SK-N-SH (cell line): Measurements from ENCODE around the gene TSPYL4. TPM values are rescaled to one million over a fixed set of nuclear protein-coding genes. Genes with fewer than 3 reads are reported as not detected.

ENCODE experiments used
- CTCF ChIA-PET: fragments of 300-600, 350-600 bp; formaldehyde crosslinking; extraction: SDS; loops from one replicate; lab custom pipeline; 2021; lab: Yijun Ruan, JAX
- POLR2A ChIA-PET: fragments of 350-600 bp; sonication (Branson Sonifier 250); formaldehyde crosslinking; extraction: SDS; loops from one replicate; lab custom pipeline; 2020; ENCODE audit warnings: antibody characterized with exemption, inconsistent platforms; lab: Yijun Ruan, JAX
- DNase-seq: peaks from one replicate; pipeline ENCODE4 v3.0.0; 2012
- H2AFZ ChIP-seq: fragments of 200-600 bp; sonication (generic); 2 replicates; pipeline ENCODE4 v1.8.1; 2016; ENCODE audit warnings: antibody characterized with exemption, mild to moderate bottlenecking, low read depth
- H3F3A ChIP-seq: fragments of 200-600 bp; sonication (generic); replicated peaks from 2 replicates; pipeline ENCODE3; 2016; ENCODE audit warnings: antibody characterized with exemption, mild to moderate bottlenecking; ENCODE audit not compliant: insufficient read depth
- H3K27ac ChIP-seq, 2 experiments: fragments of 200-500 bp in 1 of 2; fragments of 200-600 bp in 1 of 2; sonication (Bioruptor generic) in 1 of 2; sonication (generic), shearing (Covaris generic) in 1 of 2; 2 replicates each; pipeline versions ENCODE4 v1.5.1 to v1.6.1; 2014 to 2016; ENCODE audit warnings: low read depth in 2 of 2, inconsistent platforms in 1 of 2, low read length in 1 of 2, mild to moderate bottlenecking in 1 of 2, mixed read lengths in 1 of 2
- H3K27me3 ChIP-seq: fragments of 200-600 bp; sonication (generic), shearing (Covaris generic); 2 replicates; pipeline ENCODE4 v1.6.1; 2016; ENCODE audit warnings: mixed run types; ENCODE audit not compliant: insufficient read depth
- H3K36me3 ChIP-seq, 2 experiments: fragments of 200-500 bp in 1 of 2; fragments of 200-600 bp in 1 of 2; sonication (Bioruptor generic) in 1 of 2; sonication (generic) in 1 of 2; replicated peaks in 1 of 2; 2 replicates each; pipeline versions ENCODE3 to v1.5.1; 2014 to 2016; ENCODE audit warnings: low read length in 1 of 2, mild to moderate bottlenecking in 1 of 2; ENCODE audit not compliant: insufficient read depth in 2 of 2, control insufficient read depth in 1 of 2
- H3K4me1 ChIP-seq, 2 experiments: fragments of 200-500 bp in 1 of 2; fragments of 200-600 bp in 1 of 2; sonication (Bioruptor generic) in 1 of 2; sonication (generic), shearing (Covaris generic) in 1 of 2; 2 replicates each; pipeline versions ENCODE4 v1.5.1 to v1.6.1; 2014 to 2016; ENCODE audit warnings: low read depth in 1 of 2, low read length in 1 of 2, mixed run types in 1 of 2; ENCODE audit not compliant: insufficient read depth in 2 of 2, control insufficient read depth in 1 of 2
- H3K4me2 ChIP-seq: fragments of 200-600 bp; sonication (generic), shearing (Covaris generic); 2 replicates; pipeline ENCODE4 v1.6.1; 2017; ENCODE audit warnings: mixed run types
- H3K4me3 ChIP-seq, 2 experiments: fragments of 200-500 bp in 1 of 2; fragments of 200-600 bp in 1 of 2; sonication (Bioruptor generic) in 1 of 2; sonication (generic), shearing (Covaris generic) in 1 of 2; 2 replicates each; pipeline versions ENCODE4 v1.5.1 to v1.8.1; 2014 to 2016; ENCODE audit warnings: low read depth in 2 of 2, inconsistent platforms in 1 of 2, low read length in 1 of 2, mild to moderate bottlenecking in 1 of 2, mixed read lengths in 1 of 2, moderate library complexity in 1 of 2
- H3K79me2 ChIP-seq: fragments of 200-600 bp; sonication (generic); 2 replicates; pipeline ENCODE4 v1.8.1; 2017; ENCODE audit warnings: mild to moderate bottlenecking; ENCODE audit not compliant: insufficient read depth
- H3K9ac ChIP-seq: fragments of 200-600 bp; sonication (generic); 2 replicates; pipeline ENCODE4 v1.6.1; 2017; ENCODE audit warnings: mixed run types
- H3K9me2 ChIP-seq: fragments of 200-600 bp; sonication (generic); 2 replicates; pipeline ENCODE4 v1.6.1; 2017; ENCODE audit warnings: mixed run types
- H3K9me3 ChIP-seq: fragments of 200-600 bp; sonication (generic); 2 replicates; pipeline ENCODE4 v1.6.1; 2017; ENCODE audit warnings: mixed run types, mild to moderate bottlenecking, moderate library complexity
- H4K20me1 ChIP-seq: fragments of 200-600 bp; sonication (generic); 2 replicates; pipeline ENCODE4 v1.6.1; 2017; ENCODE audit warnings: mild to moderate bottlenecking, mixed run types; ENCODE audit not compliant: insufficient read depth
- CHD2 ChIP-seq: fragments of 150-350 bp; IDR thresholded peaks from 2 replicates; pipeline ENCODE4 v1.6.1; 2018; ENCODE audit warnings: low read length; ENCODE audit not compliant: partially characterized antibody
- EP300 ChIP-seq, 2 experiments: IDR thresholded peaks; 2 replicates each; pipeline versions ENCODE4 v1.4.0 to v1.6.1; 2012; ENCODE audit warnings: borderline replicate concordance in 1 of 2, low read depth in 1 of 2, low read length in 1 of 2
- FOSL2 ChIP-seq: IDR thresholded peaks from 2 replicates; pipeline ENCODE4 v1.4.0; 2012; ENCODE audit warnings: low read depth, mild to moderate bottlenecking, moderate library complexity, borderline replicate concordance
- FOXM1 ChIP-seq: IDR thresholded peaks from 2 replicates; pipeline ENCODE4 v1.4.0; 2012; ENCODE audit warnings: low read depth, mild to moderate bottlenecking
- GATA2 ChIP-seq: sonication (generic); formaldehyde crosslinking; IDR thresholded peaks from 2 replicates; pipeline ENCODE4 v1.5.0; 2020; ENCODE audit warnings: mild to moderate bottlenecking, missing genetic modification reagents
- MEF2A ChIP-seq: IDR thresholded peaks from 2 replicates; pipeline ENCODE4 v1.4.0; 2012; ENCODE audit warnings: low read depth, borderline replicate concordance
- MXI1 ChIP-seq: IDR thresholded peaks from 2 replicates; pipeline ENCODE4 v1.6.1; 2012; ENCODE audit warnings: mild to moderate bottlenecking, low read depth, low read length, improper control_type of control experiment
- NFIC ChIP-seq: IDR thresholded peaks from 2 replicates; pipeline ENCODE4 v1.4.0; 2012; ENCODE audit warnings: borderline replicate concordance
- POLR2AphosphoS5 ChIP-seq: IDR thresholded peaks from 2 replicates; pipeline ENCODE4 v1.6.1; 2012; ENCODE audit warnings: low read depth, low read length
- RCOR1 ChIP-seq: fragments of 150-350 bp; IDR thresholded peaks from 2 replicates; pipeline ENCODE4 v1.6.1; 2017; ENCODE audit warnings: antibody characterized with exemption, low read length
- RFX5 ChIP-seq: IDR thresholded peaks from 2 replicates; pipeline ENCODE4 v1.6.1; 2012; ENCODE audit warnings: mild to moderate bottlenecking, improper control_type of control experiment, low read length
- RXRA ChIP-seq: IDR thresholded peaks from 2 replicates; pipeline ENCODE4 v1.4.0; 2012; ENCODE audit warnings: low read depth, mild to moderate bottlenecking, borderline replicate concordance
- SIN3A ChIP-seq: IDR thresholded peaks from 2 replicates; pipeline ENCODE4 v1.6.1; 2012; ENCODE audit warnings: low read depth, mild to moderate bottlenecking, low read length, moderate library complexity, borderline replicate concordance
- WGBS: methylation state at CpG from one replicate; pipeline ENCODE4 v1.1.6; 2017; ENCODE audit warnings: low lambda C conversion rate; 5-methylcytosine and 5-hydroxymethylcytosine counted together
- polyA plus RNA-seq, 3 experiments: library from polyadenylated mRNA; depleted of rRNA; stranded (reverse); fragments of >200 nt; gene quantifications; 2 replicates each; pipeline ENCODE4 v1.2.3, GENCODE V29; 2012
- TF ChIP-seq, protein P1 (sequence below): IDR thresholded peaks from 2 replicates; pipeline ENCODE4 v1.4.0; 2012; ENCODE audit warnings: low read depth, borderline replicate concordance
- TF ChIP-seq, protein P2 (sequence below): fragments of 150-350 bp; IDR thresholded peaks from 2 replicates; pipeline ENCODE4 v1.6.1; 2016; ENCODE audit warnings: mild to moderate bottlenecking, low read depth, low read length
- TF ChIP-seq, protein P3 (sequence below): IDR thresholded peaks from 2 replicates; pipeline ENCODE4 v1.4.0; 2012; ENCODE audit warnings: low read depth, borderline replicate concordance
- TF ChIP-seq, protein P4 (sequence below): IDR thresholded peaks from 2 replicates; pipeline ENCODE4; 2012

TSPYL4 gene
- polyA plus RNA-seq, 1 of the 3 experiments (the other 2 are of a cell fraction), result 29.1 TPM

DNA sequence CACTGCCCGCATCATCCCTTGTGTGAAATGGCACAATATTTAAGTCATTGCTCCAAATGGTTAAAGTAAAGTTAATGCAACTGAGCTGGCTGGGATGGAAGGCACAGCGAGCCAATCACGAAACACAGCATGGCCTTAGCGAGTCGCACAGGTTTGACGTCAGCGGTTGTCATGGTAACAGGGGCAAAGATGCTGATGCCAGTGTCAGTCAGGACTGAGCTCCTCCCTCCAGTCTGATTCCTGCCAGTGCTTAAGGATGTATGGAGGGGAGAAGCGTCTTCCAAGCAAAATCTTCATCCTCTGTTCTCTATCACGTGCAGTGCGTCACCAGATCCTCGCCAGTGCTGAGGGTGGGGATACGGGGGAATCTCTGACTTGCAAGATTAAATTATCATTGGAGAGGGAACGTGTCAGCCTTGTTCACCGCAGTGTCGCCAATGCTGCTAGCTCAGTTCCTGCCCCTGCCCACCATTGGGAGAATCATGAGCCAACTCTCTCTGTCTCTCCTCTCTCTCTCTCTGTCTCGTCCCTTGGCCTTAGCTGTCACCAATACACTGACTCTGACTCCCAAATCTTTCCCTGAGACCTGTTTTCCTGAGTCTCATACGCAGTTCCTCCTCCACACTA lies 24.5 kb downstream of the TSPYL4 start:
- TF ChIP-seq SIN3A (peak; percentile 63; the same call in 1 of the 2 replicates), POLR2AphosphoS5 (peak; percentile 89), EP300 (IDR thresholded peaks at IDR 0.05; ENCODE audit: borderline replicate concordance in 1 of 2, low read depth in 1 of 2, low read length in 1 of 2) (0 out of 4 replicates have a peak, but pooled peaks of 1 of the 2 experiments have one; percentile 15), MXI1 (peak; percentile 81), GATA2 (CRISPR knock-in tag) (no peak), RXRA (no peak), FOSL2 (no peak), RFX5 (peak; percentile 100), FOXM1 (no peak), NFIC (no peak), RCOR1 (peak; percentile 62; the same call in 1 of the 2 replicates), MEF2A (no peak), CHD2 (peak; percentile 78)
- TF ChIP-seq, protein P1, sequence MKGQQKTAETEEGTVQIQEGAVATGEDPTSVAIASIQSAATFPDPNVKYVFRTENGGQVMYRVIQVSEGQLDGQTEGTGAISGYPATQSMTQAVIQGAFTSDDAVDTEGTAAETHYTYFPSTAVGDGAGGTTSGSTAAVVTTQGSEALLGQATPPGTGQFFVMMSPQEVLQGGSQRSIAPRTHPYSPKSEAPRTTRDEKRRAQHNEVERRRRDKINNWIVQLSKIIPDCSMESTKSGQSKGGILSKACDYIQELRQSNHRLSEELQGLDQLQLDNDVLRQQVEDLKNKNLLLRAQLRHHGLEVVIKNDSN, result no peak; the same call in 1 of the 2 replicates
- TF ChIP-seq, protein P2, sequence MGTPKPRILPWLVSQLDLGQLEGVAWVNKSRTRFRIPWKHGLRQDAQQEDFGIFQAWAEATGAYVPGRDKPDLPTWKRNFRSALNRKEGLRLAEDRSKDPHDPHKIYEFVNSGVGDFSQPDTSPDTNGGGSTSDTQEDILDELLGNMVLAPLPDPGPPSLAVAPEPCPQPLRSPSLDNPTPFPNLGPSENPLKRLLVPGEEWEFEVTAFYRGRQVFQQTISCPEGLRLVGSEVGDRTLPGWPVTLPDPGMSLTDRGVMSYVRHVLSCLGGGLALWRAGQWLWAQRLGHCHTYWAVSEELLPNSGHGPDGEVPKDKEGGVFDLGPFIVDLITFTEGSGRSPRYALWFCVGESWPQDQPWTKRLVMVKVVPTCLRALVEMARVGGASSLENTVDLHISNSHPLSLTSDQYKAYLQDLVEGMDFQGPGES, result peak; percentile 59
- TF ChIP-seq, protein P3, sequence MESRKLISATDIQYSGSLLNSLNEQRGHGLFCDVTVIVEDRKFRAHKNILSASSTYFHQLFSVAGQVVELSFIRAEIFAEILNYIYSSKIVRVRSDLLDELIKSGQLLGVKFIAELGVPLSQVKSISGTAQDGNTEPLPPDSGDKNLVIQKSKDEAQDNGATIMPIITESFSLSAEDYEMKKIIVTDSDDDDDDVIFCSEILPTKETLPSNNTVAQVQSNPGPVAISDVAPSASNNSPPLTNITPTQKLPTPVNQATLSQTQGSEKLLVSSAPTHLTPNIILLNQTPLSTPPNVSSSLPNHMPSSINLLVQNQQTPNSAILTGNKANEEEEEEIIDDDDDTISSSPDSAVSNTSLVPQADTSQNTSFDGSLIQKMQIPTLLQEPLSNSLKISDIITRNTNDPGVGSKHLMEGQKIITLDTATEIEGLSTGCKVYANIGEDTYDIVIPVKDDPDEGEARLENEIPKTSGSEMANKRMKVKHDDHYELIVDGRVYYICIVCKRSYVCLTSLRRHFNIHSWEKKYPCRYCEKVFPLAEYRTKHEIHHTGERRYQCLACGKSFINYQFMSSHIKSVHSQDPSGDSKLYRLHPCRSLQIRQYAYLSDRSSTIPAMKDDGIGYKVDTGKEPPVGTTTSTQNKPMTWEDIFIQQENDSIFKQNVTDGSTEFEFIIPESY, result no peak
- TF ChIP-seq, protein P4, sequence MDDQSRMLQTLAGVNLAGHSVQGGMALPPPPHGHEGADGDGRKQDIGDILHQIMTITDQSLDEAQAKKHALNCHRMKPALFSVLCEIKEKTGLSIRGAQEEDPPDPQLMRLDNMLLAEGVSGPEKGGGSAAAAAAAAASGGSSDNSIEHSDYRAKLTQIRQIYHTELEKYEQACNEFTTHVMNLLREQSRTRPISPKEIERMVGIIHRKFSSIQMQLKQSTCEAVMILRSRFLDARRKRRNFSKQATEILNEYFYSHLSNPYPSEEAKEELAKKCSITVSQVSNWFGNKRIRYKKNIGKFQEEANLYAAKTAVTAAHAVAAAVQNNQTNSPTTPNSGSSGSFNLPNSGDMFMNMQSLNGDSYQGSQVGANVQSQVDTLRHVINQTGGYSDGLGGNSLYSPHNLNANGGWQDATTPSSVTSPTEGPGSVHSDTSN, result peak; percentile 99
- H4K20me1 ChIP-seq, result no peaks in the 10 kb centered on the region
- no peaks in the 10 kb centered on the region for H3K79me2 ChIP-seq
- DNase-seq, result peak; percentile 84
- peak overlapping the region; percentile 94 for H2AFZ ChIP-seq
- no peaks in the 10 kb centered on the region for H3K9me2 ChIP-seq
- H3K4me2 ChIP-seq, result peak overlapping the region; percentile 84
- H3K27ac ChIP-seq, result peak overlapping the region; percentile 71 to 89
- CTCF ChIA-PET, result interaction anchor here (0.7 to 4.1 kb wide), 10 partner anchors 9 to 618 kb away, joined by 3 to 41 read pairs (median 4); partner anchors contain the start of gene TSPYL4
- no peaks in the 10 kb centered on the region for H3K9me3 ChIP-seq
- peaks cover 3 to 10% of the 10 kb centered on the region in 2 experiments; a peak in 2 of 4 replicates for H3K4me1 ChIP-seq
- no peaks in the 10 kb centered on the region for H3K27me3 ChIP-seq
- POLR2A ChIA-PET, result interaction anchor here (0.8 to 2.5 kb wide), 10 partner anchors 9 to 342 kb away, joined by 3 to 34 read pairs (median 4); partner anchors contain the start of genes NT5DC1, RWDD1, TSPYL1 and TSPYL4
- H3K4me3 ChIP-seq, result peak overlapping the region; percentile 64 to 71
- 9% methylated on average over 16 of the region's 17 CpGs for WGBS
- peak overlapping the region; percentile 59 for H3K9ac ChIP-seq
- peaks cover 4% of the 10 kb centered on the region for H3F3A ChIP-seq
- H3K36me3 ChIP-seq, result no peaks in the 10 kb centered on the region
